K562 (cell line): ENCODE data around the gene EFNA1.

ENCODE experiments used
- BCLAF1 ChIP-seq, 2 experiments: fragments of 450-650 bp in 1 of 2; IDR thresholded peaks; 2 replicates each; pipeline ENCODE4 v1.6.1; 2011 to 2017; ENCODE audit warnings: low read depth in 2 of 2, antibody characterized with exemption in 1 of 2, borderline replicate concordance in 1 of 2, low read length in 1 of 2, mild to moderate bottlenecking in 1 of 2, mixed read lengths in 1 of 2; ENCODE audit not compliant: control insufficient read depth in 1 of 2
- CTCF ChIP-seq, 3 experiments: IDR thresholded peaks in 2 of 3; conservative IDR thresholded peaks in 1 of 3; 2 replicates each; pipeline ENCODE4 v1.5.1; 2011 to 2012; ENCODE audit warnings: low read length in 3 of 3, mild to moderate bottlenecking in 3 of 3, control low read depth in 2 of 3, improper control_type of control experiment in 1 of 3, inconsistent platforms in 1 of 3, low read depth in 1 of 3, mixed read lengths in 1 of 3, moderate library complexity in 1 of 3; ENCODE audit not compliant: insufficient read depth in 2 of 3
- EHMT2 ChIP-seq: fragments of 450-650 bp; IDR thresholded peaks from 2 replicates; pipeline ENCODE4 v1.6.1; 2018; ENCODE audit warnings: antibody characterized with exemption
- GTF3C2 ChIP-seq: IDR thresholded peaks from 3 replicates; pipeline ENCODE4 v1.6.1; 2011; ENCODE audit warnings: borderline replicate concordance, mild to moderate bottlenecking, moderate library complexity; ENCODE audit not compliant: insufficient read length; ENCODE audit errors: extremely low read depth
- POLR2A ChIP-seq: fragments of 450-650 bp; conservative IDR thresholded peaks from 2 replicates; pipeline ENCODE4 v1.6.1; 2016
- POLR2AphosphoS5 ChIP-seq: IDR thresholded peaks from 2 replicates; pipeline ENCODE4 v1.6.1; 2011; ENCODE audit warnings: mild to moderate bottlenecking, low read depth, low read length, moderate library complexity; ENCODE audit not compliant: control insufficient read depth, insufficient read depth
- SETDB1 ChIP-seq: IDR thresholded peaks from one replicate; pipeline ENCODE4 v1.6.1; 2012; ENCODE audit warnings: low read length, control low read depth, inconsistent platforms
- TFAP4 ChIP-seq: sonication (generic); formaldehyde crosslinking; IDR thresholded peaks from 2 replicates; pipeline ENCODE4 v1.8.0; 2022; ENCODE audit warnings: missing genetic modification reagents, mild to moderate bottlenecking, moderate library complexity, borderline replicate concordance
- ZBTB2 ChIP-seq: fragments of 450-650 bp; IDR thresholded peaks from 2 replicates; pipeline ENCODE4 v1.6.1; 2016; ENCODE audit warnings: antibody characterized with exemption
- ZBTB26 ChIP-seq: fragments of 450-650 bp; formaldehyde crosslinking; IDR thresholded peaks from 2 replicates; pipeline ENCODE4 v1.4.0; 2022; ENCODE audit warnings: missing genetic modification characterization
- ZKSCAN1 ChIP-seq: fragments of 150-350 bp; IDR thresholded peaks from 2 replicates; pipeline ENCODE4 v1.6.1; 2016; ENCODE audit warnings: low read depth, low read length
- ZNF311 ChIP-seq: fragments of 250-450 bp; sonication (Bioruptor Pico); IDR thresholded peaks from 2 replicates; pipeline ENCODE4 v1.4.0; 2020; ENCODE audit warnings: mild to moderate bottlenecking, moderate library complexity

GRCh38 chr1:155160128-155160527, 32.5 kb downstream of the EFNA1 start:
- no peak for TF ChIP-seq POLR2A
- TF ChIP-seq CTCF (IDR thresholded peaks at IDR 0.05 in 2 of 3, conservative IDR thresholded peaks at IDR 0.05 in 1 of 3; ENCODE audit: insufficient read depth in 2 of 3, low read depth in 1 of 3, low read length in 3 of 3) = no peak
- TF ChIP-seq SETDB1 = no peak
- no peak for TF ChIP-seq EHMT2
- TF ChIP-seq ZBTB26 (CRISPR knock-in tag) = no peak
- TF ChIP-seq ZKSCAN1 = no peak
- TF ChIP-seq TFAP4 = no peak
- TF ChIP-seq ZBTB2 = no peak
- TF ChIP-seq BCLAF1 (IDR thresholded peaks at IDR 0.05; ENCODE audit: borderline replicate concordance in 1 of 2, control insufficient read depth in 1 of 2, low read depth in 2 of 2, low read length in 1 of 2) = no peak
- TF ChIP-seq GTF3C2 = no peak
- TF ChIP-seq POLR2AphosphoS5 = no peak
- TF ChIP-seq ZNF311 = no peak
